Measurements from ENCODE around the gene FBF1.

DNA sequence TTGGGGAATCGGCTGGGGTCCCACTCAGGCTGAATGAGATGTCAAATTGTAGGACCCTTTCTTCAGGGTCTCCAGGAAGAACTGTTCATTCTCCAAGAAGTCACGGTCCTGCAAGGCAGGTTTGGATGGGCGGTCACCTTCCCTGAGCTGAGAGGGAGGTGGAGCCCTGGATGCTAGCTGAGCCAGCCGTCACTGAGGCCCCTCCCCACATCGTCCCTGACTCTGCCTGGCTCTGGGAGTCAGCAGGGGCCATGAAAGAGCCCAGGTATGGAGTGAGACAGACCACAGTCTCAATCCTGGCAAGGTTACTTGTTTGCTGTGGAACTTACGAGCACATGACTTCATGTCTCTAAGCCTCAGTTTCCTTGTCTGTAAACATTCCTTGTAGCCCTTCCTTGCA, 30.1 kb downstream of the FBF1 start:
- TF ChIP-seq, protein P1, sequence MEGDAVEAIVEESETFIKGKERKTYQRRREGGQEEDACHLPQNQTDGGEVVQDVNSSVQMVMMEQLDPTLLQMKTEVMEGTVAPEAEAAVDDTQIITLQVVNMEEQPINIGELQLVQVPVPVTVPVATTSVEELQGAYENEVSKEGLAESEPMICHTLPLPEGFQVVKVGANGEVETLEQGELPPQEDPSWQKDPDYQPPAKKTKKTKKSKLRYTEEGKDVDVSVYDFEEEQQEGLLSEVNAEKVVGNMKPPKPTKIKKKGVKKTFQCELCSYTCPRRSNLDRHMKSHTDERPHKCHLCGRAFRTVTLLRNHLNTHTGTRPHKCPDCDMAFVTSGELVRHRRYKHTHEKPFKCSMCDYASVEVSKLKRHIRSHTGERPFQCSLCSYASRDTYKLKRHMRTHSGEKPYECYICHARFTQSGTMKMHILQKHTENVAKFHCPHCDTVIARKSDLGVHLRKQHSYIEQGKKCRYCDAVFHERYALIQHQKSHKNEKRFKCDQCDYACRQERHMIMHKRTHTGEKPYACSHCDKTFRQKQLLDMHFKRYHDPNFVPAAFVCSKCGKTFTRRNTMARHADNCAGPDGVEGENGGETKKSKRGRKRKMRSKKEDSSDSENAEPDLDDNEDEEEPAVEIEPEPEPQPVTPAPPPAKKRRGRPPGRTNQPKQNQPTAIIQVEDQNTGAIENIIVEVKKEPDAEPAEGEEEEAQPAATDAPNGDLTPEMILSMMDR (optimal IDR thresholded peaks at IDR 0.05 in 1 of 3, IDR thresholded peaks at IDR 0.05 in 1 of 3, conservative IDR thresholded peaks at IDR 0.05 in 1 of 3; ENCODE audit: extremely low read depth in 1 of 3, insufficient read depth in 2 of 3, low read length in 3 of 3) = no peak
- TF ChIP-seq EZH2 (IDR thresholded peaks at IDR 0.05; ENCODE audit: low read length) = no peak

Data from keratinocyte (primary cell).